Endothelial cell of umbilical vein (primary cell): ENCODE results near the gene TSPAN9.

Experiments
- EZH2 ChIP-seq: IDR thresholded peaks from 2 replicates; pipeline ENCODE4 v1.6.1; 2012; ENCODE audit warnings: borderline replicate concordance, low read depth, mild to moderate bottlenecking, moderate library complexity, low read length, inconsistent platforms; ENCODE audit not compliant: severe bottlenecking
- FOS ChIP-seq: IDR thresholded peaks from 2 replicates; pipeline ENCODE4 v1.6.1; 2011; ENCODE audit warnings: mild to moderate bottlenecking, low read length, moderate library complexity, borderline replicate concordance; ENCODE audit not compliant: insufficient read depth
- GATA2 ChIP-seq: IDR thresholded peaks from 2 replicates; pipeline ENCODE4 v1.7.0; 2011; ENCODE audit warnings: low read depth, mild to moderate bottlenecking, moderate library complexity, mixed read lengths, low read length; ENCODE audit not compliant: insufficient read length, insufficient read depth
- JUN ChIP-seq: IDR thresholded peaks from 2 replicates; pipeline ENCODE4 v1.6.1; 2011; ENCODE audit warnings: borderline replicate concordance, low read depth; ENCODE audit not compliant: insufficient read length, insufficient read depth
- MYC ChIP-seq: IDR thresholded peaks from one replicate; pipeline ENCODE4 v1.6.1; 2011; ENCODE audit warnings: mild to moderate bottlenecking, low read depth, low read length
- POLR2A ChIP-seq: IDR thresholded peaks from 2 replicates; pipeline ENCODE4 v1.6.1; 2012; ENCODE audit warnings: low read depth, mild to moderate bottlenecking, control low read depth, low read length
- POLR2AphosphoS5 ChIP-seq: IDR thresholded peaks from 2 replicates; pipeline ENCODE4 v1.6.1; 2012; ENCODE audit warnings: low read depth, mild to moderate bottlenecking, control low read depth, low read length, moderate library complexity; ENCODE audit not compliant: insufficient read depth
- TF ChIP-seq, protein P1 (sequence below), 2 donors: IDR thresholded peaks; 1 replicate in 1 of 2; 2 replicates in 1 of 2; pipeline ENCODE4 v1.5.1; 2011; ENCODE audit warnings: low read length in 2 of 2, mild to moderate bottlenecking in 2 of 2, moderate library complexity in 2 of 2, control low read depth in 1 of 2, inconsistent platforms in 1 of 2, low read depth in 1 of 2; ENCODE audit not compliant: insufficient read depth in 1 of 2; ENCODE audit errors: extremely low read depth in 1 of 2
- TF ChIP-seq, protein P2 (sequence below): IDR thresholded peaks from 2 replicates; pipeline ENCODE4 v1.6.1; 2011; ENCODE audit not compliant: insufficient read depth, insufficient read length

DNA sequence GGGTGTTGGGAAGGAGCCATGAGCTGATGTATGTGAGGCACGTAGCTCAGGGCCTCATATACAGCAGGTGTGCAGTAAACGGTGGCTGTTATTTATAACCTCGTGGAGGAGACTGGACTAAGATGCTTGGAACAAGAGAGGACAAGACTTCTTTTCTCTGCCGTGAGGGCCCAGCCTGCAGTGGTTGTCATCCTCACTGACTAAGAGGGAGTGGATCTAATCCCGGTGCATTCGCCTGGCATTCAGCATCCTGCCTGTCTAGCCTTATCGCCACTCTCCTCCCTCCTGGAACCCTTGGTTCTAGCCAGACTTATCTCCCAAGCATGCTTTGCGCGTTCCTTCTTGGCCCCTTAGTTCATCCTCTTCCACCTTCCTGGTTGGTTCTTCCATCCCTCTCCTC is 3.9 kb downstream of the TSPAN9 start:
- TF ChIP-seq, protein P1, sequence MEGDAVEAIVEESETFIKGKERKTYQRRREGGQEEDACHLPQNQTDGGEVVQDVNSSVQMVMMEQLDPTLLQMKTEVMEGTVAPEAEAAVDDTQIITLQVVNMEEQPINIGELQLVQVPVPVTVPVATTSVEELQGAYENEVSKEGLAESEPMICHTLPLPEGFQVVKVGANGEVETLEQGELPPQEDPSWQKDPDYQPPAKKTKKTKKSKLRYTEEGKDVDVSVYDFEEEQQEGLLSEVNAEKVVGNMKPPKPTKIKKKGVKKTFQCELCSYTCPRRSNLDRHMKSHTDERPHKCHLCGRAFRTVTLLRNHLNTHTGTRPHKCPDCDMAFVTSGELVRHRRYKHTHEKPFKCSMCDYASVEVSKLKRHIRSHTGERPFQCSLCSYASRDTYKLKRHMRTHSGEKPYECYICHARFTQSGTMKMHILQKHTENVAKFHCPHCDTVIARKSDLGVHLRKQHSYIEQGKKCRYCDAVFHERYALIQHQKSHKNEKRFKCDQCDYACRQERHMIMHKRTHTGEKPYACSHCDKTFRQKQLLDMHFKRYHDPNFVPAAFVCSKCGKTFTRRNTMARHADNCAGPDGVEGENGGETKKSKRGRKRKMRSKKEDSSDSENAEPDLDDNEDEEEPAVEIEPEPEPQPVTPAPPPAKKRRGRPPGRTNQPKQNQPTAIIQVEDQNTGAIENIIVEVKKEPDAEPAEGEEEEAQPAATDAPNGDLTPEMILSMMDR (IDR thresholded peaks at IDR 0.05; ENCODE audit: extremely low read depth in 1 of 2, insufficient read depth in 1 of 2, low read depth in 1 of 2, low read length in 2 of 2), result no peak
- TF ChIP-seq EZH2 (no peak), POLR2AphosphoS5 (no peak), MYC (no peak), POLR2A (no peak), FOS (no peak), GATA2 (no peak), JUN (no peak)
- TF ChIP-seq, protein P2, sequence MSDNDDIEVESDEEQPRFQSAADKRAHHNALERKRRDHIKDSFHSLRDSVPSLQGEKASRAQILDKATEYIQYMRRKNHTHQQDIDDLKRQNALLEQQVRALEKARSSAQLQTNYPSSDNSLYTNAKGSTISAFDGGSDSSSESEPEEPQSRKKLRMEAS, result no peak
